Heart left ventricle (tissue), 16 donors: ENCODE data around the gene FAM193B. TPM values are rescaled to one million over a fixed set of nuclear protein-coding genes. Genes with fewer than 3 reads are reported as not detected.

Experiments used
- ATAC-seq, 4 donors: fragments of 200-7000 bp; cut with Tn5 transposase; one replicate each; pipeline ENCODE4 v1.9.1; 2020 to 2022; ENCODE audit warnings: moderate library complexity in 4 of 4, mild to moderate bottlenecking in 3 of 4, moderate number of reproducible peaks in 1 of 4
- DNase-seq, 5 donors: peaks; one replicate each; pipeline ENCODE4 v3.0.0-alpha.2; 2020
- H3K27ac ChIP-seq, 12 donors: fragments of 200-600 bp; sonication (generic) in 4 of 12; one replicate each; pipeline versions ENCODE4 v1.5.0 to v1.8.0; 2016 to 2022; ENCODE audit warnings: mild to moderate bottlenecking in 2 of 12
- H3K27me3 ChIP-seq, 9 donors: fragments of 200-600 bp; sonication (generic) in 2 of 9; one replicate each; pipeline versions ENCODE4 v1.5.1 to v1.8.0; 2016 to 2022; ENCODE audit warnings: mild to moderate bottlenecking in 3 of 9
- H3K36me3 ChIP-seq, 9 donors: fragments of 200-600 bp; sonication (generic) in 2 of 9; one replicate each; pipeline versions ENCODE4 v1.5.0 to v1.8.0; 2018 to 2022; ENCODE audit warnings: mild to moderate bottlenecking in 2 of 9
- H3K4me1 ChIP-seq, 12 donors: fragments of 200-600 bp; sonication (generic) in 4 of 12; one replicate each; pipeline versions ENCODE4 v1.5.0 to v1.8.0; 2016 to 2022; ENCODE audit warnings: mild to moderate bottlenecking in 3 of 12
- H3K4me3 ChIP-seq, 12 donors: fragments of 200-600 bp; sonication (generic) in 4 of 12; one replicate each; pipeline versions ENCODE4 v1.5.0 to v1.8.0; 2017 to 2022; ENCODE audit warnings: mild to moderate bottlenecking in 9 of 12, moderate library complexity in 4 of 12
- H3K9me3 ChIP-seq, 12 donors: fragments of 200-600 bp; sonication (generic) in 4 of 12; one replicate each; pipeline versions ENCODE4 v1.5.0 to v1.8.0; 2016 to 2022; ENCODE audit warnings: mild to moderate bottlenecking in 1 of 12
- POLR2A ChIP-seq, 2 donors: fragments of 450-650 bp; IDR thresholded peaks; one replicate each; pipeline ENCODE4 v1.6.1; 2017; ENCODE audit warnings: antibody characterized with exemption in 2 of 2, mild to moderate bottlenecking in 2 of 2, moderate library complexity in 2 of 2
- WGBS, 4 donors: extraction: QIAGEN DNeasy Blood & Tissue Kit in 2 of 4; methylation state at CpG; one replicate each; pipeline versions ENCODE4 v1.1.5 to v1.1.7; 2013 to 2018; 5-methylcytosine and 5-hydroxymethylcytosine counted together
- intact Hi-C, 10 donors: fragments of 100-400 bp; cut with DNase I; formaldehyde crosslinking; loops; one replicate each; pipeline versions ENCODE4 v1.11.1 to v1.14.2; 2022
- polyA plus RNA-seq, 2 donors: library from polyadenylated mRNA; stranded (reverse); fragments of 200-250 nt; gene quantifications; one replicate each; pipeline ENCODE4 v1.2.3, GENCODE V29; 2013
- total RNA-seq, 9 donors: library from RNA; depleted of rRNA in 2 of 9; stranded (reverse); fragments of >200 nt in 2 of 9; fragmentation: NEBNext Ultra II Directional in 3 of 9; extraction: Animal tissue kit (Norgen Biotek cat#: 25700) in 3 of 9; gene quantifications; one replicate each; pipeline versions ENCODE4 v1.1.0 to v1.2.4, GENCODE V29; 2016 to 2023
- TF ChIP-seq, protein P1 (sequence below), 12 donors: fragments of 200-600 bp; sonication (generic) in 4 of 12; IDR thresholded peaks; one replicate each; pipeline versions ENCODE4 v1.5.0 to v1.8.0; 2018 to 2022; ENCODE audit warnings: antibody characterized with exemption in 12 of 12, mild to moderate bottlenecking in 5 of 12
- donor health status: ischemic (EF 13 %, LVEDD 7.1; RV severe dilation, severe dysfunction).
- donor health status: healthy with polysubstance abuse.
- donor health status: DM: no; HTN: yes; CAD: no.
- donor health status: DM: no; HTN: no; CAD: no.
- donor health status: ischemic (EF 25% LVEDD 6.9; RV normal size, moderate dysfunction).
- donor health status: ischemic (EF 25% LVEDD 5.7; RV mildly dilated, moderate dysfunction).
- donor health status: healthy.
- donor health status: DM: yes; HTN: yes; CAD: no.
- donor health status: ischemic (EF 35%, LVEDD 5.7; RV mildly dilated, moderate dysfunction).
- donor health status: nonischemic (EF 11% LVEDD 7.7; RV severe dilation, severe dysfunction).
- donor health status: DM: yes; HTN: yes; CAD: no.
- donor health status: PGD.
- donor health status: ischemic (EF 29% LVEDD 5.4; RV normal size, mild dysfunction).
- donor health status: nonischemic (EF 23%, LVEDD 6.1; RV moderate dilation, normal function).

The FAM193B gene
- total and polyA plus RNA-seq, 11 donors, result 13.1 to 58.9 (median 20.2) TPM

DNA sequence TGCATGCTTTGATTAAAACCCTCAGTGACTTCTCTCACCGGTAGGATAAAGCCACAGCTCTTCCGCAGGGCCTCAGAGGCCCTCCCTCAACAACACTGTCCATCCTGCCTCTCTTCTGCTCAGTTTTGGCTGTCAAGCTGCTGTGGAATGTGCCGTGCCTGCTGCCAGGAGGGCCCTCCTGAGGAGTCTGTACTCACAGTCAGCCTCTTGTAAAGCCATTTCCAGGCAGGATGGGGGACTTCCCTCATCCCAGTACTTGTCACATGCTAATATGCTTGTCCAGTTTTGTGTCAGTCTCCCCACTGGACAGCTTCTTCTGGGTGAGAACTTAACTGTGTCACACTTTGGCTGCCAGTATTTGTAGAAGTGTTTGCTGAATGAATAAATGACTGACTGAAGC is 23.7 kb downstream of the FAM193B start:
- no peak overlapping the region for H3K4me3 ChIP-seq
- no peak for TF ChIP-seq POLR2A (IDR thresholded peaks at IDR 0.05)
- TF ChIP-seq, protein P1, sequence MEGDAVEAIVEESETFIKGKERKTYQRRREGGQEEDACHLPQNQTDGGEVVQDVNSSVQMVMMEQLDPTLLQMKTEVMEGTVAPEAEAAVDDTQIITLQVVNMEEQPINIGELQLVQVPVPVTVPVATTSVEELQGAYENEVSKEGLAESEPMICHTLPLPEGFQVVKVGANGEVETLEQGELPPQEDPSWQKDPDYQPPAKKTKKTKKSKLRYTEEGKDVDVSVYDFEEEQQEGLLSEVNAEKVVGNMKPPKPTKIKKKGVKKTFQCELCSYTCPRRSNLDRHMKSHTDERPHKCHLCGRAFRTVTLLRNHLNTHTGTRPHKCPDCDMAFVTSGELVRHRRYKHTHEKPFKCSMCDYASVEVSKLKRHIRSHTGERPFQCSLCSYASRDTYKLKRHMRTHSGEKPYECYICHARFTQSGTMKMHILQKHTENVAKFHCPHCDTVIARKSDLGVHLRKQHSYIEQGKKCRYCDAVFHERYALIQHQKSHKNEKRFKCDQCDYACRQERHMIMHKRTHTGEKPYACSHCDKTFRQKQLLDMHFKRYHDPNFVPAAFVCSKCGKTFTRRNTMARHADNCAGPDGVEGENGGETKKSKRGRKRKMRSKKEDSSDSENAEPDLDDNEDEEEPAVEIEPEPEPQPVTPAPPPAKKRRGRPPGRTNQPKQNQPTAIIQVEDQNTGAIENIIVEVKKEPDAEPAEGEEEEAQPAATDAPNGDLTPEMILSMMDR (IDR thresholded peaks at IDR 0.05), result no peak
- DNase-seq (peak in 2 of 5 donors; percentile 18), ATAC-seq (peak in 3 of 4 donors; percentile 31 to 53 (median 40))
- H3K9me3 ChIP-seq, result no peaks in the 10 kb centered on the region
- H3K27me3 ChIP-seq, result no peaks in the 10 kb centered on the region
- no peak overlapping the region for H3K27ac ChIP-seq
- intact Hi-C loops, result loop anchor here in 1 of 10 donors (10.0 kb wide), 1 partner anchor 64 kb away; the partner anchor contains the start of gene TMED9
- peaks cover 0 to 99% (median 88%) of the 10 kb centered on the region in 9 donors for H3K36me3 ChIP-seq
- WGBS, 4 donors, result 34 to 57% (median 54%) methylated on average over 2 to 3 of the region's 3 CpGs
- H3K4me1 ChIP-seq, result peaks cover 0 to 19% (median 0%) of the 10 kb centered on the region in 12 donors

DNA sequence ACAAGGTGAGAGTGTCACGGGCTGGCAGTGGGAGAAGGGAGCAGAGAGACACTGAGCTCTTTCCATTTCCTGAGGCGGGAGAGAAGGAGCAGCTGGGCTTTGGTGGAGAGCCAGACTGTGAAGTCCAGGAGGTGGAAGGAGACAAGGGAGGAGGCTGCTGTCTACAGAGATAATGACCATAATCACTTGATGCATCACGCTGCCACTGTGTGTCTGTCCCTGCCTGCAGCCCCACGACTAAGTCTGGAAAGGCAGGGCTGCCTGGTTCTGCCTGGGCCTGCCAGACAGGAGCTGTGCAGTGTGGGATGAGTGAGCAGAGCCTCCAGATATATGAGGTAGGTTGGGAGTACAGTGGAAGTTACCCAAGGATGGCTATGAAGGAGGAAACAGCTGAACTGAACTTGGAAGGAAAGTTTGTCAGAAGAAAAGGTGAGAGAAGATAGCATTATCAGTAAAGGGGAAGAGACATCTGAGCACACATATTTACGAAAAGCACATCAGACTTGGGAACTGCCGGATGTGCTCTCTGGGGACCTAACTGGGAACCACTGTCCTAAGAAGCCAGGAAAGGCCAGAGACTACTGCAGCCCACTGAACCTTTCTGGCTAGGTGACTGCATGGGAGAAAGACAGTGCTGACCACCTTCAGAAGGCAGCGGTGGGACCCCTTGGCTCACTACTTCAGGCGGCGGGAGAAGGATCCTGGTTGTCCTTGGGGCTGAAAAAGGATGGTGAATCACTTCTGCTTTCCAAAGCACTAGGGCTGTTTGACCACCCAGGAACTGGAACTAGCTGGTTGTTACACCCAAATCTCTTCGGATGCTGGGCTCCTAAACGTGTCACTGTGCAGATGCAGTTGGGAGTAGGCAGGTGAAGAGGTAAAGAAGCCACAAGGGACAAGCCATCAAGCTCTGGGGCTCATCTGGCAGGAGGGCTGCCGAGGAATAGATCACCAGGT is 24.8 kb downstream of the FAM193B start:
- no peak overlapping the region for H3K4me3 ChIP-seq
- no peak overlapping the region for H3K27ac ChIP-seq
- no peak for TF ChIP-seq POLR2A (IDR thresholded peaks at IDR 0.05)
- TF ChIP-seq, protein P1 (IDR thresholded peaks at IDR 0.05), result no peak
- peaks cover 0 to 99% (median 94%) of the 10 kb centered on the region in 9 donors for H3K36me3 ChIP-seq
- H3K9me3 ChIP-seq, result no peaks in the 10 kb centered on the region
- no peaks in the 10 kb centered on the region for H3K27me3 ChIP-seq
- DNase-seq, result peak in 2 of 5 donors; percentile 10 to 18
- intact Hi-C loops, result loop anchor here in 1 of 10 donors (10.0 kb wide), 1 partner anchor 65 kb away; the partner anchor contains the start of gene TMED9
- 75 to 83% (median 79%) methylated on average over 10 to 12 of the region's 12 CpGs for WGBS, 4 donors
- no peak for ATAC-seq
- H3K4me1 ChIP-seq, result peaks cover 0 to 22% (median 0%) of the 10 kb centered on the region in 12 donors

GRCh38 chr5:177528631-177529030 is 25.7 kb downstream of the FAM193B start:
- intact Hi-C loops, result no loop called here
- peaks cover 0 to 22% (median 0%) of the 10 kb centered on the region in 12 donors for H3K4me1 ChIP-seq
- peaks cover 0 to 99% (median 95%) of the 10 kb centered on the region in 9 donors for H3K36me3 ChIP-seq
- TF ChIP-seq, protein P1 (IDR thresholded peaks at IDR 0.05), result no peak
- TF ChIP-seq POLR2A (IDR thresholded peaks at IDR 0.05), result no peak
- DNase-seq (peak in 1 of 5 donors; percentile 9), ATAC-seq (no peak)
- no peaks in the 10 kb centered on the region for H3K27me3 ChIP-seq
- WGBS, 4 donors, result 86 to 91% (median 89%) methylated on average over 10 of the region's 10 CpGs
- H3K27ac ChIP-seq, result no peak overlapping the region
- no peaks in the 10 kb centered on the region for H3K9me3 ChIP-seq
- no peak overlapping the region for H3K4me3 ChIP-seq

DNA sequence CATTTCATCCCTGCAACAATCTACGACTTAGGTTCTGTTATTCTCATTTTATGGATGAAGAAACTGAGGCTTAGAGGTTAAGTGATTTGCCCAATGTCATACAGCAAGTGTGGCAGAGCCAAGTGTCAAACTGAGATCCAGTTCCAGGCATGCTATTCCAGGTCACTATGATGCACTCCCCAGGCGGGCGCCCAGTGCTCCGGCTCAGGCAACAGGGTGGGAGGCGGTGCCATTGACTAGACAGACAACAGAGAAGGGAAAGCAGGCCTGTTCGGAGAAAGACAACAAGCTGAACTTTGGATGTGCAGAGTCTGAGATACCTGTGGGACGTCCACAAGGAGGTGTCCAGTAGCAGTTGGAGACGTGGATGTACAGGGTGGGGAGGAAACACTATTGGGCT is 26.8 kb downstream of the FAM193B start:
- no peak for ATAC-seq
- TF ChIP-seq POLR2A (IDR thresholded peaks at IDR 0.05), result no peak
- TF ChIP-seq, protein P1 (IDR thresholded peaks at IDR 0.05), result no peak
- intact Hi-C loops, result no loop called here
- H3K4me3 ChIP-seq, result no peak overlapping the region
- peaks cover 0 to 22% (median 0%) of the 10 kb centered on the region in 12 donors for H3K4me1 ChIP-seq
- no peaks in the 10 kb centered on the region for H3K9me3 ChIP-seq
- DNase-seq, result peak in 2 of 5 donors; percentile 4 to 11
- WGBS, 4 donors, result 92 to 95% (median 94%) methylated on average over 8 of the region's 8 CpGs
- H3K36me3 ChIP-seq, result peaks cover 0 to 100% (median 98%) of the 10 kb centered on the region in 9 donors
- no peak overlapping the region for H3K27ac ChIP-seq
- H3K27me3 ChIP-seq, result no peaks in the 10 kb centered on the region
